GM23338 (cell line): ENCODE results near the gene FARS2. TPM values are rescaled to one million over a fixed set of nuclear protein-coding genes. Genes with fewer than 3 reads are reported as not detected.

Source experiments
- ATAC-seq: fragments of 200-7000 bp; cut with Tn5 transposase; 3 replicates; pipeline ENCODE4 v1.9.1; 2020
- DNase-seq: peaks from one replicate; pipeline ENCODE4 v3.0.0-alpha.2; 2015; ENCODE audit warnings: low spot score
- H2AFZ ChIP-seq: fragments of 200-600 bp; sonication (generic); 2 replicates; pipeline ENCODE4 v1.8.0; 2016; ENCODE audit warnings: antibody characterized with exemption, mild to moderate bottlenecking, moderate library complexity
- H3F3A ChIP-seq: fragments of 200-600 bp; sonication (generic); replicated peaks from 2 replicates; pipeline ENCODE4 v1.8.0; 2017; ENCODE audit warnings: antibody characterized with exemption, mixed run types, low read depth
- H3K27ac ChIP-seq: fragments of 200-600 bp; sonication (generic); 2 replicates; pipeline ENCODE4 v1.6.1; 2016; ENCODE audit warnings: low read depth
- H3K27me3 ChIP-seq: fragments of 200-600 bp; sonication (generic); 2 replicates; pipeline ENCODE4 v1.8.0; 2016; ENCODE audit warnings: mild to moderate bottlenecking, mixed run types, moderate library complexity; ENCODE audit not compliant: insufficient read depth
- H3K36me3 ChIP-seq: fragments of 200-600 bp; sonication (generic); 2 replicates; pipeline ENCODE4 v1.8.0; 2016; ENCODE audit warnings: mild to moderate bottlenecking; ENCODE audit not compliant: insufficient read depth
- H3K4me1 ChIP-seq: fragments of 200-600 bp; sonication (generic); 2 replicates; pipeline ENCODE4 v1.8.0; 2016; ENCODE audit warnings: mild to moderate bottlenecking, moderate library complexity; ENCODE audit not compliant: insufficient read depth
- H3K4me2 ChIP-seq: fragments of 200-600 bp; sonication (generic); 2 replicates; pipeline ENCODE4 v1.7.1; 2017; ENCODE audit warnings: mixed run types
- H3K4me3 ChIP-seq: fragments of 200-600 bp; sonication (generic); 2 replicates; pipeline ENCODE4 v1.6.1; 2016; ENCODE audit warnings: mixed run types
- H3K79me2 ChIP-seq: fragments of 200-600 bp; sonication (generic); replicated peaks from 2 replicates; pipeline ENCODE4 v1.8.0; 2017; ENCODE audit warnings: mild to moderate bottlenecking; ENCODE audit not compliant: insufficient read depth
- H3K9me2 ChIP-seq: fragments of 200-600 bp; sonication (generic); 2 replicates; pipeline ENCODE4 v1.8.0; 2017; ENCODE audit not compliant: insufficient read depth
- H4K20me1 ChIP-seq: fragments of 200-600 bp; sonication (generic); replicated peaks from 2 replicates; pipeline ENCODE4 v1.8.0; 2017; ENCODE audit warnings: mild to moderate bottlenecking; ENCODE audit not compliant: insufficient read depth
- H3K27ac Mint-ChIP-seq: 2 replicates; pipeline ENCODE4 v1.8.0; 2020; ENCODE audit warnings: inconsistent platforms, mild to moderate bottlenecking, moderate library complexity, mixed read lengths
- H3K27me3 Mint-ChIP-seq: 3 replicates; pipeline ENCODE4 v1.8.0; 2022; ENCODE audit warnings: low read depth, mild to moderate bottlenecking, moderate library complexity, mixed read lengths, inconsistent platforms; ENCODE audit not compliant: insufficient read depth, poor library complexity
- H3K36me3 Mint-ChIP-seq: 3 replicates; pipeline ENCODE4 v1.8.0; 2021; ENCODE audit warnings: low read depth, mild to moderate bottlenecking, inconsistent platforms, moderate library complexity, mixed read lengths
- H3K4me1 Mint-ChIP-seq: 3 replicates; pipeline ENCODE4 v1.8.0; 2020; ENCODE audit warnings: mild to moderate bottlenecking, inconsistent platforms, mixed read lengths
- H3K4me3 Mint-ChIP-seq: 3 replicates; pipeline ENCODE4 v1.8.0; 2021; ENCODE audit warnings: moderate library complexity, mild to moderate bottlenecking, inconsistent platforms, mixed read lengths
- H3K9me3 Mint-ChIP-seq: 3 replicates; pipeline ENCODE4 v1.8.0; 2020; ENCODE audit warnings: moderate library complexity, mild to moderate bottlenecking, inconsistent platforms, mixed read lengths
- ETS1 ChIP-seq: IDR thresholded peaks from 2 replicates; pipeline ENCODE4 v1.6.1; 2016; ENCODE audit warnings: antibody characterized with exemption
- EZH2phosphoT487 ChIP-seq: fragments of 200-600 bp; sonication (generic); IDR thresholded peaks from one replicate; pipeline ENCODE4 v1.8.1; 2018; ENCODE audit warnings: antibody characterized with exemption; ENCODE audit not compliant: unreplicated experiment
- JUNB ChIP-seq: IDR thresholded peaks from one replicate; pipeline ENCODE4 v1.6.1; 2016; ENCODE audit warnings: antibody characterized with exemption; ENCODE audit not compliant: unreplicated experiment
- POLR2AphosphoS5 ChIP-seq: IDR thresholded peaks from 2 replicates; pipeline ENCODE4 v1.6.1; 2016; ENCODE audit warnings: antibody characterized with exemption, low read depth
- ZNF462 ChIP-seq: fragments of 250-450 bp; sonication (Bioruptor Pico); IDR thresholded peaks from 2 replicates; pipeline ENCODE4 v1.5.0; 2020; ENCODE audit warnings: mild to moderate bottlenecking, moderate library complexity
- polyA plus RNA-seq: library from polyadenylated mRNA; unstranded; fragments of >200 nt; fragmentation: Nextera tagmentation; extraction: Ambion mirVana; gene quantifications from 2 replicates; pipeline ENCODE4 v1.2.1, GENCODE V29; 2016
- total RNA-seq: library from RNA; depleted of rRNA; stranded (reverse); fragments of >200 nt; shearing (Covaris generic); gene quantifications from 2 replicates; pipeline ENCODE4 v1.2.3, GENCODE V29; 2014

The FARS2 gene
- total and polyA plus RNA-seq, 2 experiments from 2014 or later = 7.6 to 19.0 TPM

GRCh38 chr6:5761370-5761769, 500.1 kb downstream of the FARS2 start:
- no peak overlapping the region for H2AFZ ChIP-seq
- no peaks in the 10 kb centered on the region for H3K79me2 ChIP-seq
- H3K27ac Mint-ChIP-seq = no peak overlapping the region
- H3K27me3 ChIP-seq = no peaks in the 10 kb centered on the region
- TF ChIP-seq ZNF462 (no peak), EZH2phosphoT487 (no peak), ETS1 (no peak), POLR2AphosphoS5 (no peak), JUNB (no peak)
- H3K9me2 ChIP-seq = no peaks in the 10 kb centered on the region
- peaks cover 3% of the 10 kb centered on the region; the same call in 1 of the 3 replicates for H3K9me3 Mint-ChIP-seq
- H3K4me3 Mint-ChIP-seq = no peak overlapping the region
- ATAC-seq (no peak), DNase-seq (no peak)
- H3K4me1 Mint-ChIP-seq = peaks cover 4% of the 10 kb centered on the region; the same call in 2 of the 3 replicates
- no peaks in the 10 kb centered on the region for H3K4me1 ChIP-seq
- H4K20me1 ChIP-seq = no peaks in the 10 kb centered on the region
- H3K4me2 ChIP-seq = no peak overlapping the region
- H3F3A ChIP-seq = no peaks in the 10 kb centered on the region
- H3K27me3 Mint-ChIP-seq = peaks cover 6% of the 10 kb centered on the region
- no peak overlapping the region for H3K4me3 ChIP-seq
- 0 out of 3 replicates have a peak, but pooled peaks cover 1% of the 10 kb centered on the region for H3K36me3 Mint-ChIP-seq
- no peak overlapping the region for H3K27ac ChIP-seq
- no peaks in the 10 kb centered on the region for H3K36me3 ChIP-seq

- Histone ChIP-seq H3K4me3 (no peak overlapping the region), H3K4me1 (no peaks in the 10 kb centered on the region), H4K20me1 (no peaks in the 10 kb centered on the region), H2AFZ (no peak overlapping the region), H3K36me3 (no peaks in the 10 kb centered on the region; the same call in 1 of the 2 replicates), H3K27ac (no peak overlapping the region), H3K9me2 (no peaks in the 10 kb centered on the region), H3K4me2 (no peak overlapping the region), H3K27me3 (no peaks in the 10 kb centered on the region), H3K79me2 (no peaks in the 10 kb centered on the region), H3F3A (no peaks in the 10 kb centered on the region)
- DNase-seq = no peak
- no peak for ATAC-seq
- Mint-ChIP-seq H3K27me3 (peaks cover 7% of the 10 kb centered on the region), H3K36me3 (peaks cover 11% of the 10 kb centered on the region), H3K9me3 (peaks cover 12% of the 10 kb centered on the region), H3K4me1 (peaks cover 4% of the 10 kb centered on the region; the same call in 2 of the 3 replicates), H3K4me3 (no peak overlapping the region), H3K27ac (no peak overlapping the region)
- TF ChIP-seq JUNB (no peak), EZH2phosphoT487 (no peak), ETS1 (no peak)
These were observed 501.3 kb downstream of the FARS2 start for GRCh38 chr6:5762561-5762968.
